Glutamatergic neuron (in vitro differentiated cells): Measurements from ENCODE around the gene KRTAP6-1. TPM values are rescaled to one million over a fixed set of nuclear protein-coding genes. Genes with fewer than 3 reads are reported as not detected.

Experiments used
- DNase-seq: peaks from one replicate; pipeline ENCODE4 v3.0.0; 2022
- H3K27ac Mint-ChIP-seq: one replicate; pipeline ENCODE4 v1.8.0; 2020; ENCODE audit warnings: mild to moderate bottlenecking, mixed read lengths, inconsistent platforms; ENCODE audit not compliant: unreplicated experiment
- H3K27me3 Mint-ChIP-seq: one replicate; pipeline ENCODE4 v1.8.0; 2020; ENCODE audit warnings: mild to moderate bottlenecking, moderate library complexity, mixed read lengths, inconsistent platforms; ENCODE audit not compliant: unreplicated experiment
- H3K36me3 Mint-ChIP-seq: one replicate; pipeline ENCODE4 v1.8.0; 2020; ENCODE audit warnings: mild to moderate bottlenecking, mixed read lengths, inconsistent platforms; ENCODE audit not compliant: unreplicated experiment
- H3K4me1 Mint-ChIP-seq: one replicate; pipeline ENCODE4 v1.8.0; 2020; ENCODE audit warnings: mild to moderate bottlenecking, low read depth, mixed read lengths, inconsistent platforms; ENCODE audit not compliant: unreplicated experiment
- H3K4me3 Mint-ChIP-seq: one replicate; pipeline ENCODE4 v1.8.0; 2020; ENCODE audit warnings: mild to moderate bottlenecking, mixed read lengths, inconsistent platforms; ENCODE audit not compliant: unreplicated experiment
- H3K9me3 Mint-ChIP-seq: one replicate; pipeline ENCODE4 v1.8.0; 2020; ENCODE audit warnings: mild to moderate bottlenecking, moderate library complexity, mixed read lengths, inconsistent platforms; ENCODE audit not compliant: unreplicated experiment
- total RNA-seq: library from RNA; stranded (reverse); fragmentation: NEBNext Ultra II Directional; extraction: Animal tissue kit (Norgen Biotek cat#: 25700); gene quantifications from one replicate; pipeline ENCODE4 v1.2.1, GENCODE V29; 2021; ENCODE audit not compliant: unreplicated experiment
- TF ChIP-seq, protein P1 (sequence below): fragments of 200-600 bp; sonication (generic); IDR thresholded peaks from one replicate; pipeline ENCODE4 v1.5.0; 2021; ENCODE audit not compliant: partially characterized antibody, unreplicated experiment

Gene KRTAP6-1
- total RNA-seq, 1 donor from 2014 or later: not detected

- Mint-ChIP-seq H3K4me3 (no peak overlapping the region), H3K9me3 (no peaks in the 10 kb centered on the region), H3K36me3 (no peaks in the 10 kb centered on the region), H3K27ac (no peak overlapping the region), H3K27me3 (no peaks in the 10 kb centered on the region), H3K4me1 (no peaks in the 10 kb centered on the region)
- TF ChIP-seq, protein P1, sequence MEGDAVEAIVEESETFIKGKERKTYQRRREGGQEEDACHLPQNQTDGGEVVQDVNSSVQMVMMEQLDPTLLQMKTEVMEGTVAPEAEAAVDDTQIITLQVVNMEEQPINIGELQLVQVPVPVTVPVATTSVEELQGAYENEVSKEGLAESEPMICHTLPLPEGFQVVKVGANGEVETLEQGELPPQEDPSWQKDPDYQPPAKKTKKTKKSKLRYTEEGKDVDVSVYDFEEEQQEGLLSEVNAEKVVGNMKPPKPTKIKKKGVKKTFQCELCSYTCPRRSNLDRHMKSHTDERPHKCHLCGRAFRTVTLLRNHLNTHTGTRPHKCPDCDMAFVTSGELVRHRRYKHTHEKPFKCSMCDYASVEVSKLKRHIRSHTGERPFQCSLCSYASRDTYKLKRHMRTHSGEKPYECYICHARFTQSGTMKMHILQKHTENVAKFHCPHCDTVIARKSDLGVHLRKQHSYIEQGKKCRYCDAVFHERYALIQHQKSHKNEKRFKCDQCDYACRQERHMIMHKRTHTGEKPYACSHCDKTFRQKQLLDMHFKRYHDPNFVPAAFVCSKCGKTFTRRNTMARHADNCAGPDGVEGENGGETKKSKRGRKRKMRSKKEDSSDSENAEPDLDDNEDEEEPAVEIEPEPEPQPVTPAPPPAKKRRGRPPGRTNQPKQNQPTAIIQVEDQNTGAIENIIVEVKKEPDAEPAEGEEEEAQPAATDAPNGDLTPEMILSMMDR: no peak
- no peak for DNase-seq
These were observed 50.1 kb downstream of the KRTAP6-1 start for GRCh38 chr21:30563630-30564029.

Other genes with a start within 250 kb of the KRTAP6-1 start
- not detected for gene KRTAP13-2, start 241.7 kb downstream of the KRTAP6-1 start, total RNA-seq
- gene KRTAP13-1, start 217.9 kb downstream of the KRTAP6-1 start, total RNA-seq: not detected
- gene KRTAP13-3, start 188.0 kb downstream of the KRTAP6-1 start, total RNA-seq: not detected
- not detected for gene KRTAP13-4, start 183.7 kb downstream of the KRTAP6-1 start, total RNA-seq
- not detected for gene KRTAP15-1, start 173.7 kb downstream of the KRTAP6-1 start, total RNA-seq
- gene KRTAP19-1, start 133.6 kb downstream of the KRTAP6-1 start, total RNA-seq: not detected
- gene KRTAP19-2, start 126.5 kb downstream of the KRTAP6-1 start, total RNA-seq: not detected
- gene KRTAP19-3, start 121.9 kb downstream of the KRTAP6-1 start, total RNA-seq: not detected
- not detected for gene KRTAP19-4, start 116.8 kb downstream of the KRTAP6-1 start, total RNA-seq
- gene KRTAP19-5, start 111.8 kb downstream of the KRTAP6-1 start, total RNA-seq: not detected
- not detected for gene KRTAP19-6, start 72.1 kb downstream of the KRTAP6-1 start, total RNA-seq
- not detected for gene KRTAP19-7, start 52.6 kb downstream of the KRTAP6-1 start, total RNA-seq
- not detected for gene KRTAP22-2, start 23.5 kb downstream of the KRTAP6-1 start, total RNA-seq
- not detected for gene KRTAP6-3, start 21.5 kb downstream of the KRTAP6-1 start, total RNA-seq
- gene KRTAP6-2, start 15.0 kb downstream of the KRTAP6-1 start, total RNA-seq: not detected
- gene KRTAP22-1, start 12.8 kb downstream of the KRTAP6-1 start, total RNA-seq: not detected
- not detected for gene KRTAP20-1, start 2.5 kb upstream of the KRTAP6-1 start, total RNA-seq
- gene KRTAP20-4, start 6.7 kb upstream of the KRTAP6-1 start, total RNA-seq: not detected
- gene KRTAP20-2, start 21.3 kb upstream of the KRTAP6-1 start, total RNA-seq: not detected
- not detected for gene KRTAP20-3, start 28.9 kb upstream of the KRTAP6-1 start, total RNA-seq
- gene KRTAP21-3, start 104.8 kb upstream of the KRTAP6-1 start, total RNA-seq: not detected
- gene KRTAP21-2, start 133.3 kb upstream of the KRTAP6-1 start, total RNA-seq: not detected
- not detected for gene KRTAP21-1, start 141.5 kb upstream of the KRTAP6-1 start, total RNA-seq
- gene KRTAP8-1, start 199.3 kb upstream of the KRTAP6-1 start, total RNA-seq: not detected
- gene KRTAP7-1, start 215.8 kb upstream of the KRTAP6-1 start, total RNA-seq: not detected